Adipocyte (in vitro differentiated cells): ENCODE data around the gene RARRES2.
"Not testable (repeated sequence)": the region's sequence is repeated elsewhere in the genome, so short reads cannot be mapped to it uniquely, and the experiment has no call there.

ENCODE experiments used
- DNase-seq: peaks from one replicate; pipeline ENCODE4 v3.0.0-alpha.2; 2015; ENCODE audit warnings: low read depth
- H3K27me3 ChIP-seq: replicated peaks from 2 replicates; pipeline ENCODE4 v1.7.0; 2013; ENCODE audit warnings: mild to moderate bottlenecking, low read length, moderate library complexity; ENCODE audit not compliant: control insufficient read depth, insufficient read depth
- H3K36me3 ChIP-seq: 2 replicates; pipeline ENCODE4 v1.7.0; 2013; ENCODE audit warnings: low read length, mild to moderate bottlenecking, moderate library complexity; ENCODE audit not compliant: control insufficient read depth, insufficient read depth, severe bottlenecking
- H3K4me1 ChIP-seq: 2 replicates; pipeline ENCODE4 v1.7.0; 2013; ENCODE audit warnings: mild to moderate bottlenecking, low read length, moderate library complexity; ENCODE audit not compliant: control insufficient read depth, insufficient read depth
- H3K4me3 ChIP-seq: 2 replicates; pipeline ENCODE4 v1.7.0; 2013; ENCODE audit warnings: mild to moderate bottlenecking, low read length, moderate library complexity
- H3K9ac ChIP-seq: 2 replicates; pipeline ENCODE4 v1.7.0; 2013; ENCODE audit warnings: mild to moderate bottlenecking, low read length, moderate library complexity
- H3K9me3 ChIP-seq: 2 replicates; pipeline ENCODE4 v1.7.0; 2013; ENCODE audit warnings: mild to moderate bottlenecking, low read length, moderate library complexity; ENCODE audit not compliant: control insufficient read depth

RARRES2 gene

GRCh38 chr7:150311711-150312110, 29.7 kb downstream of the RARRES2 start:
- H3K36me3 ChIP-seq = no peaks in the 10 kb centered on the region
- no peak overlapping the region for H3K9ac ChIP-seq
- peaks cover 12% of the 10 kb centered on the region for H3K4me1 ChIP-seq
- no peaks in the 10 kb centered on the region for H3K9me3 ChIP-seq
- no peak for DNase-seq
- H3K27me3 ChIP-seq = no peaks in the 10 kb centered on the region
- no peak overlapping the region for H3K4me3 ChIP-seq

- no peaks in the 10 kb centered on the region for H3K27me3 ChIP-seq
- H3K4me1 ChIP-seq = peaks cover 12% of the 10 kb centered on the region
- H3K4me3 ChIP-seq = no peak overlapping the region
- no peaks in the 10 kb centered on the region for H3K9me3 ChIP-seq
- DNase-seq = no peak
- H3K9ac ChIP-seq = no peak overlapping the region
- H3K36me3 ChIP-seq = no peaks in the 10 kb centered on the region
Measured at GRCh38 chr7:150311146-150311545, 30.3 kb downstream of the RARRES2 start.

DNA sequence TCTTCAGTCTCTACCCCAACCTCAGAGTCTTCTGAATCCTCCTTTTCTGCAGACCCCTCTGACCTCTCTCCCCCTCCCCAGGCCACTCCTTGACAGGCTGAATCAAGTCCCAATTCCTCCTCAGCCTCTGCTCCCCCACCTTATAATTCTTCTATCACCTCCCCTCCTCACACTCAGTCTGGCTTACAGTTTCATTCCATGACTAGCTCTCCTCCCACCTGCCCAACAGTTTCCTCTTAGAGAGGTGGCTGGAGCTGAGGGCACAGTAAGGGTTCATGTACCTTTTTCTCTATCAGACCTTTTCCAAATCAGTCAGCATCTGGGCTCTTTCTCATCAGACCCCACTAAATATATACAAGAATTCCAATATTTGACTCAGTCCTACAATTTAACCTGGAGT, 32.9 kb downstream of the RARRES2 start:
- no peak overlapping the region for H3K9ac ChIP-seq
- H3K4me3 ChIP-seq = no peak overlapping the region
- DNase-seq = no peak
- no peaks in the 10 kb centered on the region for H3K9me3 ChIP-seq
- no peaks in the 10 kb centered on the region for H3K27me3 ChIP-seq
- H3K4me1 ChIP-seq = peaks cover 17% of the 10 kb centered on the region
- no peaks in the 10 kb centered on the region for H3K36me3 ChIP-seq

DNA sequence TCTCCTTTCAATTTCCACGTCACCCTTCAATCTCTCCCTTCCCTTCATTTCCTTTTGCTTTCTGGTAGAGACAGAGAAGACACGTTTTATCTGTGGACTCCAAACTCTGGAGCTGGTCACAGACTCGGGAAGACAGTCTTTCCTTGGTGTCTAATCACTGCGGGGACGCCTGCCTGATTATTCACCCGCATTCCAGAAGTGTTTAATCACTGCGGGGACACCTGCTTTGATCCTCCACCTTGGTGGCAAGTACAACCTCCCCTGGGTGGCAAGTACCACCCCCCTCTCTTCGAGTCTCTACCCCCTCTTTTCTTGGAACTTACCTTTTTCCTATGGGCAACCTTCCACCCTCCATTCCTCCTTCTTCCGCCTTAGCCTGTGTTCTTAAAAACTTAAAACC, 33.5 kb downstream of the RARRES2 start:
- Histone ChIP-seq H3K9ac (no peak overlapping the region), H3K9me3 (no peaks in the 10 kb centered on the region), H3K4me3 (no peak overlapping the region), H3K27me3 (no peaks in the 10 kb centered on the region), H3K4me1 (peaks cover 14% of the 10 kb centered on the region), H3K36me3 (no peaks in the 10 kb centered on the region)
- DNase-seq = no peak

DNA sequence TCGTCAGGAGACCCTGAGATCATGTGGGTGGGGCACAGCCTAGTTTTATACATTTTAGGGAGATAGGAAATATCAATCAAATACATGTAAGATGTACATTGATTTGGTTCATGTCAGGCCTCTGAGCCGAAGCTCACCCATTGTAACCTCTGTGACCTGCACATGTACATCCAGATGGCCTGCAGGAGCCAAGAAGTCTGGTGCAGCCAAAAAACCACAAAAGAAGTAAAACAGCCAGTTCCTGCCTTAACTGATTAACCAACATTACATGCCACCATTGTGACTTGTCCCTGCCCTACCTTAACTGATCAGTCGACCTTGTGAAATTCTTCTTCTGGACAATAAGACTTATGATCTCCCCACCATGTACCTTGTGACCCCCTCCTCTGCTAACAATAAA, 34.3 kb downstream of the RARRES2 start:
- no peak for DNase-seq
- H3K9ac ChIP-seq = no peak overlapping the region
- H3K36me3 ChIP-seq = no peaks in the 10 kb centered on the region
- no peaks in the 10 kb centered on the region for H3K9me3 ChIP-seq
- H3K4me1 ChIP-seq = peaks cover 9% of the 10 kb centered on the region
- H3K4me3 ChIP-seq = no peak overlapping the region
- no peaks in the 10 kb centered on the region for H3K27me3 ChIP-seq

DNA sequence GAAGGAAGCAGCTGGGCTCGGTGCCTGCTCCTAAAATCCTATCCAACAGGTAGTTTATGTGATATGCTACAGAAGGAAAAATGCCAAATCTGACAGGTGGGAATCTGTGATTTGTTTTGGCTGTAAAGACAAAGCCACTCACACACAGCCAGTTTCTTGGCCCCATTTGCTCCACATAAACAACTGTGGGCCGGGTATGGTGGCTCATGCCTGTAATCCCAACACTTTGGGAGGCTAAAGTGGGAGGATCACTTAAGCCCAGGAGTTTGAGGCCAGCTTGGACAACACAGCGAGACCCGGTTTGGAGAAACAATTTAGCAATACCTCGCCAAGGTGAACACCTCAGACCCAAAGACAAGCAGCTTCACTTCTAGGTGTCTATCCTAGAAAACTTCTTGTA, 35.1 kb downstream of the RARRES2 start:
- not testable (repeated sequence) for H3K9ac ChIP-seq, DNase-seq, H3K4me1 ChIP-seq, H3K9me3 ChIP-seq, H3K4me3 ChIP-seq, H3K36me3 ChIP-seq, H3K27me3 ChIP-seq

DNA sequence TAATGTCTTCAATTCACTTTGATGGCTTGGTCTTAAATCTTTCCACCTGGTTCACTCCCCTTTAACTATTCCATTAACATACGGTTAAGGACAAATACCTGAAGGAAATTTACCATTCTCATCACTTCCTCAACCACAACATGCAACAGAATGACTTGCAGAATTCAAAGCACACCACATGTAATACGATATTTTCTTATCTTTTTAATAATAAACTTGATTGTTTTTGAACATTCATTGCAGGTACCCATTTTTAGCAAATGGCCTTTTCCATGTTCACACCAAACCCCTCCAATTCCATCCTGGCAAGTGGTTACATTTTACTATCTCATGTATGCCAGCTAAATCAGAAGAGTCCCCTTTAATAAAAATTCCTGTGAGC, 35.5 kb downstream of the RARRES2 start:
- not testable (repeated sequence) for DNase-seq, H3K9me3 ChIP-seq, H3K4me3 ChIP-seq, H3K27me3 ChIP-seq, H3K9ac ChIP-seq, H3K4me1 ChIP-seq, H3K36me3 ChIP-seq

- not testable (repeated sequence) for H3K9ac ChIP-seq, H3K9me3 ChIP-seq, DNase-seq, H3K36me3 ChIP-seq, H3K4me1 ChIP-seq, H3K27me3 ChIP-seq, H3K4me3 ChIP-seq
Measured at GRCh38 chr7:150305259-150305902, 36.0 kb downstream of the RARRES2 start.

DNA sequence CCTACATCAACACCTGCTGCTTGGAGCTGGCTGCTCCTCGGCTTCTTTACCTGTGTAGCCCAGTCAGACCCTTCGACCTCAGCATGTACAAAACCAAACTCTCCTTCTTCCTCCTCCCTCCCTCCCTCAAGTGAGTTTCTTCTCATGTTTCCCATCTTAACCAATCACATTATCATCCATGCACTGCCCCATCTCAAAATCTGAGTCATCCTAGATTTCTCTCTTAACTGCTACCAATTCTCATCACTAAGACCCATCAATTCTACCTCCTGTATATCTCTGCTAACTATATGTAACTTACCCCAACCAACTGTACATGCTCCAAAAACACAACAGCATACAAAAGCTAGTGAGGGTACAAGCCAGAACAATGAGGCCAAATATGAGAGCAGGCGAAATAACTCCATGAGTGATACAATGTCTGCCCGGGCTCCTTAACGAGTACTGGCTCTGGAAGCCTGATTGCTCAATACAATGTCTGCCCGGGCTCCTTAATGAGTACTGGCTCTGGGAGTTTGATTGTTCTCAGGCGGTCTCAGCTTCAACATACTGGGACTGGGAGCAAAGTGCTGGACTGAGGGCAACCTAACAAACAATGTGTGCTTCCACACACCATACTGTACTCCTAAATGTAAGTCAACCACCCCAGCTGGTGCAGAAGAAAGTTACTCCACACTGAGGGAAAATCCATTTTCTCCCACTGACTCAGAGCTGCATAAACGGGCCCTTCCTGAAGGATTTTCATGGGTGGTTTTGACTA, 36.8 kb downstream of the RARRES2 start:
- not testable (repeated sequence) for H3K36me3 ChIP-seq

GRCh38 chr7:150302908-150303310, 38.5 kb downstream of the RARRES2 start:
- not testable (repeated sequence) for H3K36me3 ChIP-seq, H3K4me1 ChIP-seq, H3K27me3 ChIP-seq, H3K9me3 ChIP-seq, H3K9ac ChIP-seq, DNase-seq, H3K4me3 ChIP-seq

More for the DNA sequence above, 36.8 kb downstream of the RARRES2 start:
- not testable (repeated sequence) for H3K9me3 ChIP-seq, H3K27me3 ChIP-seq, H3K9ac ChIP-seq, DNase-seq, H3K4me1 ChIP-seq, H3K4me3 ChIP-seq

DNA sequence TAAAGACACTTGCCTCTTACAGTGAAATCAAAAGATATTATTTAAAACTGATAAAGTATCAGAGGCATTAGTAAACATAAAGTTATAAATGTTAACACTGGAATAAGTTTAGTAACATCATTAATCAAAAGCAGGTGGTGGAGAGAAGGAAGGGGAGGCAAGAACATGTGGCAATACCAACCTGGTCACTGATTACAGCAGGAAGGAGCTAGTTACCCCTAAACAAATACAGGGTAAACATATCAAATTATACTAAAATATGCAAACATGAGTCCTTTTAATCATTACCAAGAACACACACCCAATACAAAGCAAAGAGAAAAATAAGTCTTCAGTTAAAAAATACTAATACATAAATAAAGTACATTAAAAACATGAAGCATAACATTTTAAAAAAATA, 43.5 kb downstream of the RARRES2 start:
- not testable (repeated sequence) for H3K4me1 ChIP-seq, H3K36me3 ChIP-seq, H3K9me3 ChIP-seq, H3K4me3 ChIP-seq, H3K27me3 ChIP-seq, DNase-seq, H3K9ac ChIP-seq

GRCh38 chr7:150296802-150297201, 44.6 kb downstream of the RARRES2 start:
- not testable (repeated sequence) for H3K36me3 ChIP-seq, H3K4me1 ChIP-seq, H3K9me3 ChIP-seq, H3K4me3 ChIP-seq, H3K9ac ChIP-seq, H3K27me3 ChIP-seq, DNase-seq
